GM19438 (cell line): Measurements from ENCODE around the gene UBE2Q2.

Experiments used
- ATAC-seq: cut with Tn5 transposase; IDR thresholded peaks from one replicate; pipeline ENCODE4 v1.9.1; 2021; ENCODE audit warnings: low read depth; ENCODE audit not compliant: unreplicated experiment

Gene UBE2Q2

DNA sequence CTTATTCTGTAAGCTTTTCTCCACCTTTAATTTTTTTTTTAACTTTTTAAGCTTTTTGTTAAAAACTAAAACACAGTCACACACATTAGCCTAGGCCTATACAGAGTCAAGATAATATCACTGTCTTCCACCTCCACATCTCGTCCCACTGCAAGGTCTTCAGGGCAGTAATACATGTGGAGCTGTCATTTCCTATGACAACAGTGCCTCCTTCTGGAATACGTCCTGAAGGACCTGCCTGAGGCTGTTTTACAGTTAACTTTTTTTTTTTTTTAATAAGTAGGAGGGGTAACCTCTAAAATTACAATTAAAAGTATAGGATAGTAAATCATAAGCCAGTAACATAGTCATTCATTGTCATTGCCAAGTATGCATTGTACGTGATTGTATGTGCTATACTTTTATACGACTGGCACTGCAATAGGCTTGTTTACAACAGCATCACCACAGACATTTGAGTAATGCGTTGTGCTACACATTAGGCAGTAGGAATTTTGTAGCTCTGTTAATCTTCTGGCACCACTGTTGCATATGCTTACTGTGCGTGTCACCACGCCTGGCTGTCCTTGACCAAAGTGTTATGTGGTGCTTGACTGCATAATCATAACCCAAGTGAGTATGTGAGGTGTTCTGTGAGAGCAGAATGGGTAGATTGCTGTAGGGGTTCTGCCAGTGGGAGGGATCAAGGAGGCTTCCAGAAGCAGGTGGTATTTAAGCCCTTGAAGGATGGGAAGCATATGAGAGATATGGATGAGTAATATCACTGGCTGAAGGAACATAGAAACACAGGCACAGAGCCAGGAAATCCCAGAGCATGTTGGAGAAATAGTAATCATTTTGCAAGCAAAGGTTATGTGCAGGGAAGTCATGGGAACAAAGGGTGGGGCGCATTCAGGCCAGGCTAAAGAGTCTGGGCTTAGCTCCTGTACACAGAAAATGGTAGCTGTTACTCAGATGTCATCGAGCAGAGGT is 78.8 kb downstream of the UBE2Q2 start:
- no peak for ATAC-seq

- ATAC-seq = no peak
Observed at GRCh38 chr15:75923756-75924155, 80.5 kb downstream of the UBE2Q2 start.

GRCh38 chr15:75924576-75924975 is 81.3 kb downstream of the UBE2Q2 start:
- ATAC-seq = no peak

GRCh38 chr15:75925440-75925839 is 82.2 kb downstream of the UBE2Q2 start:
- no peak for ATAC-seq

GRCh38 chr15:75926931-75927330 is 83.7 kb downstream of the UBE2Q2 start:
- no peak for ATAC-seq

GRCh38 chr15:75927601-75928000 is 84.4 kb downstream of the UBE2Q2 start:
- no peak for ATAC-seq

GRCh38 chr15:75928680-75929608 is 85.7 kb downstream of the UBE2Q2 start:
- no peak for ATAC-seq

- no peak for ATAC-seq
Observed at GRCh38 chr15:75929799-75930565, 86.7 kb downstream of the UBE2Q2 start.

- no peak for ATAC-seq
Observed at GRCh38 chr15:75930866-75931265, 87.6 kb downstream of the UBE2Q2 start.

- no peak for ATAC-seq
Observed at GRCh38 chr15:75942464-75942863, 99.2 kb downstream of the UBE2Q2 start.

DNA sequence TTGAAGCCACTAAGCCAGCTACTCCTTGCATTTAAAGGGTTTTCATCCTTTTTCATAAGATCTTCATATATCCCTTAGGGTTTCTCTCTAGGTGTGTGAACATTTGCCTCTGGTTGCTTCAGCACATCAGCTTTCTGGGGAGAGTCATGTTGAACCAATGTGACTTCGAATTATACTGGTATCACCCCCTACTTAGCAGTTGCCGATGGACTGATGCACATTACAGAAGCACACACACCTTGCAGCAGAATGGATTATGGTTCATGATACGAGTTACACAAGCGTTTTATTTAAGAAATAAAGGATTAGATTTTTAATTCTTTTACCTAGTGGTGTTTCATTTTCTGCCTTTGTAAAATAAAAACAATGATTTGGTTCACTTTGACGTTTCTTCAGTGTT is 100.0 kb downstream of the UBE2Q2 start:
- no peak for ATAC-seq

DNA sequence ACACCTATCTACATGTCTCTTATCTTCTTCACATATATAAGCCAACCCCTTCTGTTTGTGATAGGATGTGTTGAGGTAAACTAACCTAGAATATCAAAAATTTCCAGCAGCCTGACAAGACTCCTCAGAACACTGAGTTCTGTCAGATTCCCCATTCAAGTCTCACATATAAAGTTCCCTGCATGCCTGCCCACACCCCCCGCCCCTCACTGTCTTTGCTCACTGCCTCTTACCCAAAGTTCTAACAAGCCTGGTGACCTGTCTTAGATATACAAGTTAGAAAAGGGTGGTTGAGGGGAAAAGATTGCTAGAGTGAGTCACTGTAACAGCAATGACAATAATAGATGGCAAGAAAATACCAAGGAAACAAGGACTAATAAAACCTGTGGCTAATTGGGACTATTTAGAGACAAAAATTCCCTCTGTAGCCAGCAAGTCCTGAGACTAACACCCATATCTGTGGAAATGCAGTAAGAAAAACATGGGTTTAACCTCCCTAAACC is 100.5 kb downstream of the UBE2Q2 start:
- ATAC-seq = no peak

GRCh38 chr15:75945953-75946352 is 102.7 kb downstream of the UBE2Q2 start:
- no peak for ATAC-seq

DNA sequence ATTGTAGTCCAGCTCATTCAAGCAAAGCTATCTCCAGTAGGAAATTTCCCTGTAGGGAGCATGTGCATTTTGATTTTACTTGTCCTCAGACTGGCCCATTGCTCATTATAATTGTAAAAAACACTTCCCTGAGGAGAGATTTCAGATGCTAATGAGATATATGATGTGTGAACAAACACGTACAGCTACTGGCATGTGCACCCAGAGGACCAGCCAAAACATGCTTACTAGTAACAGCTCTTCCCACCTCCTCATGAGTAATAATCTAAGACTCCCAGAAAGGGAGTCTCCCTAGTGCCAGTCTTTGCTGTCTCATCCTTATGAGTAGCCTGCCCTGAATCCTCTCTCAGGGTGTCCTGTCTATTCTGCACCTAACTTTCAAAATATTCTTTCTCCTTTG is 103.8 kb downstream of the UBE2Q2 start:
- no peak for ATAC-seq

- ATAC-seq = no peak
Observed at GRCh38 chr15:75948761-75949296, 105.6 kb downstream of the UBE2Q2 start.
